Measurements from ENCODE around the gene ASAP2. TPM values are rescaled to one million over a fixed set of nuclear protein-coding genes. Genes with fewer than 3 reads are reported as not detected.

The ASAP2 gene
- total RNA-seq, 1 experiment from 2014 or later, result 14.3 TPM

DNA sequence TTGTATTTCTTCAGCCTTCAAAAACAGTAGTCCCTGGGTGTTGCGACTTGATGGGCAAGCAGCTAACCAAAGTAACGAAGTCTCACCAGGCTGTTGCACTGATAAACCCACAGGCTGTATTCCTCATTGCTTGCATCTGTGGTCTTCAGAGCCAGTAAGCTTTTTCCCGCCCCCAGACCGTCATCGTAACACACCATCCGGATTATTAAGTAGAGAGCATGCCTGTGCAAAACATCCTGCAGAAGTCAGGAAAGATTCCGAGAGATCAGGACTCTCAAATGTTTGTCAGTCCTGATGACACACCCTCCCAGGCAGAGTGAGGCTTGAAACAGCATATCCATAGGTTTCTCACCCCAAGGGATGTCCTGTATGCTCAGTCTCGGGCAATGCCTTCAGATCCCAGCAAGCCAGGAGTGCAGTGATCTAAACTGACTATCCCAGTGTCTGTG, 200.8 kb downstream of the ASAP2 start:
- H3K4me3 Mint-ChIP-seq, result no peak overlapping the region
- H3K36me3 Mint-ChIP-seq, result peaks cover 9% of the 10 kb centered on the region
- TF ChIP-seq, protein P1, sequence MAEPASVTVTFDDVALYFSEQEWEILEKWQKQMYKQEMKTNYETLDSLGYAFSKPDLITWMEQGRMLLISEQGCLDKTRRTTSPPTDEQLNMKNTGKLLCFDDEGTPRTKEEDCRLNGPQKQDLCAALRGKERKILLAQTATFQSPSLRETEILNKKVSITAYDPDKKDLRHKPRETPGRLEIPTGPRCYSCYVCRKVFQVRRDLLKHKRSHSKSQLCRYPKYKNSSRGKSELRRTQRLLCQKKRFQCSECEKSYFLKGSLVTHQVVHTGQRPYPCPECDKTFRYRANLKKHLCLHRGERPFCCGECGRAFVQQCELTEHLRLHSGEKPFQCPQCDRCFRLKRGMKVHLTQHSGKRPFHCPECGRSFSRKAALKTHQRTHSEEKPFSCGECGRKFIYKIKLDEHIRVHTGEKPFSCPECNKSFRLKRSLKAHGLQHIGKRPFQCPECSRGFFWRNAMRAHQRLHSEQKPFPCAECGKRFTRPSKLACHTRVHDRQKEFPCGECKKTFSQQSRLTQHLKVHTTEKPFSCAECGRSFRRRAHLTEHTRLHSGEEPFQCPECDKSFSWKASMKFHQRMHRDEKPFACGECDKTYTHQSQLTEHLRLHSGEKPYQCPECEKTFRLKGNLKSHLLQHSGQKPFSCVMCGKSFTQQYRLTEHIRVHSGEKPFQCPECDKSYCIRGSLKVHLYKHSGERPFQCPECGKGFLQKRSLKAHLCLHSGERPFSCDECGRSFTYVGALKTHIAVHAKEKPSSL (CRISPR knock-in tag; conservative IDR thresholded peaks at IDR 0.05), result no peak
- TF ChIP-seq HMGA2 (CRISPR knock-in tag; IDR thresholded peaks at IDR 0.05), result no peak
- TF ChIP-seq, protein P2, sequence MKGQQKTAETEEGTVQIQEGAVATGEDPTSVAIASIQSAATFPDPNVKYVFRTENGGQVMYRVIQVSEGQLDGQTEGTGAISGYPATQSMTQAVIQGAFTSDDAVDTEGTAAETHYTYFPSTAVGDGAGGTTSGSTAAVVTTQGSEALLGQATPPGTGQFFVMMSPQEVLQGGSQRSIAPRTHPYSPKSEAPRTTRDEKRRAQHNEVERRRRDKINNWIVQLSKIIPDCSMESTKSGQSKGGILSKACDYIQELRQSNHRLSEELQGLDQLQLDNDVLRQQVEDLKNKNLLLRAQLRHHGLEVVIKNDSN (CRISPR knock-in tag; IDR thresholded peaks at IDR 0.05), result no peak
- TF ChIP-seq, protein P3, sequence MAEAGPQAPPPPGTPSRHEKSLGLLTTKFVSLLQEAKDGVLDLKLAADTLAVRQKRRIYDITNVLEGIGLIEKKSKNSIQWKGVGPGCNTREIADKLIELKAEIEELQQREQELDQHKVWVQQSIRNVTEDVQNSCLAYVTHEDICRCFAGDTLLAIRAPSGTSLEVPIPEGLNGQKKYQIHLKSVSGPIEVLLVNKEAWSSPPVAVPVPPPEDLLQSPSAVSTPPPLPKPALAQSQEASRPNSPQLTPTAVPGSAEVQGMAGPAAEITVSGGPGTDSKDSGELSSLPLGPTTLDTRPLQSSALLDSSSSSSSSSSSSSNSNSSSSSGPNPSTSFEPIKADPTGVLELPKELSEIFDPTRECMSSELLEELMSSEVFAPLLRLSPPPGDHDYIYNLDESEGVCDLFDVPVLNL (CRISPR knock-in tag; IDR thresholded peaks at IDR 0.05; ENCODE audit: borderline replicate concordance, low read depth), result no peak
- TF ChIP-seq, protein P4, sequence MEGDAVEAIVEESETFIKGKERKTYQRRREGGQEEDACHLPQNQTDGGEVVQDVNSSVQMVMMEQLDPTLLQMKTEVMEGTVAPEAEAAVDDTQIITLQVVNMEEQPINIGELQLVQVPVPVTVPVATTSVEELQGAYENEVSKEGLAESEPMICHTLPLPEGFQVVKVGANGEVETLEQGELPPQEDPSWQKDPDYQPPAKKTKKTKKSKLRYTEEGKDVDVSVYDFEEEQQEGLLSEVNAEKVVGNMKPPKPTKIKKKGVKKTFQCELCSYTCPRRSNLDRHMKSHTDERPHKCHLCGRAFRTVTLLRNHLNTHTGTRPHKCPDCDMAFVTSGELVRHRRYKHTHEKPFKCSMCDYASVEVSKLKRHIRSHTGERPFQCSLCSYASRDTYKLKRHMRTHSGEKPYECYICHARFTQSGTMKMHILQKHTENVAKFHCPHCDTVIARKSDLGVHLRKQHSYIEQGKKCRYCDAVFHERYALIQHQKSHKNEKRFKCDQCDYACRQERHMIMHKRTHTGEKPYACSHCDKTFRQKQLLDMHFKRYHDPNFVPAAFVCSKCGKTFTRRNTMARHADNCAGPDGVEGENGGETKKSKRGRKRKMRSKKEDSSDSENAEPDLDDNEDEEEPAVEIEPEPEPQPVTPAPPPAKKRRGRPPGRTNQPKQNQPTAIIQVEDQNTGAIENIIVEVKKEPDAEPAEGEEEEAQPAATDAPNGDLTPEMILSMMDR (IDR thresholded peaks at IDR 0.05), result no peak
- H3K9me3 Mint-ChIP-seq, result no peaks in the 10 kb centered on the region
- CTCF ChIA-PET, result no interaction called here
- DNase-seq (ENCODE audit: low spot score), result no peak
- no peaks in the 10 kb centered on the region for H3K27me3 Mint-ChIP-seq (ENCODE audit: low read depth)
- H3K4me1 Mint-ChIP-seq, result no peaks in the 10 kb centered on the region
- no peak for ATAC-seq
- POLR2A ChIA-PET, result no interaction called here
- H3K27ac Mint-ChIP-seq, result no peak overlapping the region

DNA sequence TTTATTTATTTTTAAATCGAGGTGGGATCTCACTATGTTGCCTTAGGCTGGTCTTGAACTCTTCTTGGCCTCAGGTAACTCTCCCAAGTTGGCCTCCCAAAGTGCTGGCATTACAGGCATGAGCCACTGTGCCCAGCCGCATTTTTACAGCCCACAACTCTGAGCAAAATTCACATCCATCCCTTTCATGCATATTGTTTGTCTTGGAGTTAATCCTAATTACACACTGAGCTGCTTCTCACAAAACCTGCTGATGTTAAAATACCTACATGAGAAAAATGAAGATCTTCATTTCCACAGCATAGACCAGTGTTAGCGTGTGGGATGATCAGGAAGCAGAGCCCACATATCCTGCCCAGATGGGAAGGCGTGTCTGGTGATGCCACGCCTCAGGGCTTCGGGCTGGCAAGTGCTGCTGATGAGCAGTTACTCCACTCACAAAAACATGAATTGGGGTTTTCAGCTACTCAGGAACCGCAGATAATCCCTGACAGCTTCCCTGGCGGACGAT, 202.1 kb downstream of the ASAP2 start:
- TF ChIP-seq, protein P5, sequence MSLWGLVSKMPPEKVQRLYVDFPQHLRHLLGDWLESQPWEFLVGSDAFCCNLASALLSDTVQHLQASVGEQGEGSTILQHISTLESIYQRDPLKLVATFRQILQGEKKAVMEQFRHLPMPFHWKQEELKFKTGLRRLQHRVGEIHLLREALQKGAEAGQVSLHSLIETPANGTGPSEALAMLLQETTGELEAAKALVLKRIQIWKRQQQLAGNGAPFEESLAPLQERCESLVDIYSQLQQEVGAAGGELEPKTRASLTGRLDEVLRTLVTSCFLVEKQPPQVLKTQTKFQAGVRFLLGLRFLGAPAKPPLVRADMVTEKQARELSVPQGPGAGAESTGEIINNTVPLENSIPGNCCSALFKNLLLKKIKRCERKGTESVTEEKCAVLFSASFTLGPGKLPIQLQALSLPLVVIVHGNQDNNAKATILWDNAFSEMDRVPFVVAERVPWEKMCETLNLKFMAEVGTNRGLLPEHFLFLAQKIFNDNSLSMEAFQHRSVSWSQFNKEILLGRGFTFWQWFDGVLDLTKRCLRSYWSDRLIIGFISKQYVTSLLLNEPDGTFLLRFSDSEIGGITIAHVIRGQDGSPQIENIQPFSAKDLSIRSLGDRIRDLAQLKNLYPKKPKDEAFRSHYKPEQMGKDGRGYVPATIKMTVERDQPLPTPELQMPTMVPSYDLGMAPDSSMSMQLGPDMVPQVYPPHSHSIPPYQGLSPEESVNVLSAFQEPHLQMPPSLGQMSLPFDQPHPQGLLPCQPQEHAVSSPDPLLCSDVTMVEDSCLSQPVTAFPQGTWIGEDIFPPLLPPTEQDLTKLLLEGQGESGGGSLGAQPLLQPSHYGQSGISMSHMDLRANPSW (CRISPR knock-in tag; conservative IDR thresholded peaks at IDR 0.05; ENCODE audit: low read depth), result no peak
- TF ChIP-seq, protein P6, sequence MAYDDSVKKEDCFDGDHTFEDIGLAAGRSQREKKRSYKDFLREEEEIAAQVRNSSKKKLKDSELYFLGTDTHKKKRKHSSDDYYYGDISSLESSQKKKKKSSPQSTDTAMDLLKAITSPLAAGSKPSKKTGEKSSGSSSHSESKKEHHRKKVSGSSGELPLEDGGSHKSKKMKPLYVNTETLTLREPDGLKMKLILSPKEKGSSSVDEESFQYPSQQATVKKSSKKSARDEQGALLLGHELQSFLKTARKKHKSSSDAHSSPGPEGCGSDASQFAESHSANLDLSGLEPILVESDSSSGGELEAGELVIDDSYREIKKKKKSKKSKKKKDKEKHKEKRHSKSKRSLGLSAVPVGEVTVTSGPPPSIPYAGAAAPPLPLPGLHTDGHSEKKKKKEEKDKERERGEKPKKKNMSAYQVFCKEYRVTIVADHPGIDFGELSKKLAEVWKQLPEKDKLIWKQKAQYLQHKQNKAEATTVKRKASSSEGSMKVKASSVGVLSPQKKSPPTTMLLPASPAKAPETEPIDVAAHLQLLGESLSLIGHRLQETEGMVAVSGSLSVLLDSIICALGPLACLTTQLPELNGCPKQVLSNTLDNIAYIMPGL (CRISPR knock-in tag; IDR thresholded peaks at IDR 0.05), result no peak
- TF ChIP-seq SMAD3 (CRISPR knock-in tag; IDR thresholded peaks at IDR 0.05; ENCODE audit: borderline replicate concordance), result no peak
- TF ChIP-seq, protein P2 (CRISPR knock-in tag; IDR thresholded peaks at IDR 0.05), result no peak
- TF ChIP-seq, protein P4 (IDR thresholded peaks at IDR 0.05), result no peak
- TF ChIP-seq, protein P7, sequence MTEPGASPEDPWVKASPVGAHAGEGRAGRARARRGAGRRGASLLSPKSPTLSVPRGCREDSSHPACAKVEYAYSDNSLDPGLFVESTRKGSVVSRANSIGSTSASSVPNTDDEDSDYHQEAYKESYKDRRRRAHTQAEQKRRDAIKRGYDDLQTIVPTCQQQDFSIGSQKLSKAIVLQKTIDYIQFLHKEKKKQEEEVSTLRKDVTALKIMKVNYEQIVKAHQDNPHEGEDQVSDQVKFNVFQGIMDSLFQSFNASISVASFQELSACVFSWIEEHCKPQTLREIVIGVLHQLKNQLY (CRISPR knock-in tag; IDR thresholded peaks at IDR 0.05), result no peak
- no peak for TF ChIP-seq ESRRA (CRISPR knock-in tag; IDR thresholded peaks at IDR 0.05; ENCODE audit: borderline replicate concordance)
- TF ChIP-seq ZNF317 (CRISPR knock-in tag; IDR thresholded peaks at IDR 0.05; ENCODE audit: borderline replicate concordance, low read depth), result no peak
- no peak for TF ChIP-seq ETV6 (CRISPR knock-in tag; IDR thresholded peaks at IDR 0.05)
- TF ChIP-seq ZNF423 (CRISPR knock-in tag; IDR thresholded peaks at IDR 0.05), result no peak
- TF ChIP-seq, protein P1 (CRISPR knock-in tag; conservative IDR thresholded peaks at IDR 0.05), result no peak
- no peaks in the 10 kb centered on the region for H3K4me1 Mint-ChIP-seq
- ChIA-PET POLR2A (no interaction called here), CTCF (no interaction called here)
- H3K9me3 Mint-ChIP-seq, result no peaks in the 10 kb centered on the region
- no peak overlapping the region for H3K27ac Mint-ChIP-seq
- peaks cover 6% of the 10 kb centered on the region for H3K36me3 Mint-ChIP-seq
- no peak for DNase-seq (ENCODE audit: low spot score)
- no peak overlapping the region for H3K4me3 Mint-ChIP-seq
- H3K27me3 Mint-ChIP-seq (ENCODE audit: low read depth), result no peaks in the 10 kb centered on the region
- ATAC-seq, result no peak

Measured in WTC11 (cell line).